Tibial nerve (tissue), 4 donors: ENCODE results near the gene CEP126. TPM values are rescaled to one million over a fixed set of nuclear protein-coding genes. Genes with fewer than 3 reads are reported as not detected.
A peak's percentile ranks its signal among the peaks of the same experiment; 100 is the strongest.
"Not testable (repeated sequence)": the region's sequence is repeated elsewhere in the genome, so short reads cannot be mapped to it uniquely, and the experiment has no call there.

Source experiments
- DNase-seq, 2 donors: peaks; one replicate each; pipeline ENCODE4 v3.0.0-alpha.2; 2019; ENCODE audit warnings: low spot score in 2 of 2
- H3K27ac ChIP-seq, 4 donors: fragments of 200-600 bp; sonication (generic) in 3 of 4; one replicate each; pipeline ENCODE4 v1.5.1; 2017 to 2019; ENCODE audit warnings: mild to moderate bottlenecking in 1 of 4
- H3K27me3 ChIP-seq, 2 donors: fragments of 200-600 bp; sonication (generic) in 1 of 2; one replicate each; pipeline versions ENCODE4 v1.5.1 to v1.6.0; 2017 to 2019
- H3K36me3 ChIP-seq, 3 donors: fragments of 200-600 bp; sonication (generic); one replicate each; pipeline ENCODE4 v1.5.1; 2018 to 2019
- H3K4me1 ChIP-seq, 4 donors: fragments of 200-600 bp; sonication (generic) in 3 of 4; one replicate each; pipeline ENCODE4 v1.5.1; 2017 to 2019
- H3K4me3 ChIP-seq, 4 donors: fragments of 200-600 bp; sonication (generic) in 3 of 4; one replicate each; pipeline ENCODE4 v1.5.1; 2017 to 2019; ENCODE audit warnings: mild to moderate bottlenecking in 1 of 4, moderate library complexity in 1 of 4
- H3K9me3 ChIP-seq, 4 donors: fragments of 200-600 bp; sonication (generic) in 3 of 4; one replicate each; pipeline ENCODE4 v1.5.1; 2017 to 2019
- EP300 ChIP-seq, 2 donors: sonication (generic); formaldehyde crosslinking; IDR thresholded peaks; one replicate each; pipeline ENCODE4 v1.6.1; 2017; ENCODE audit warnings: antibody characterized with exemption in 2 of 2, mild to moderate bottlenecking in 1 of 2
- POLR2A ChIP-seq, 2 donors: fragments of 450-650 bp; IDR thresholded peaks; one replicate each; pipeline ENCODE4 v1.6.1; 2017; ENCODE audit warnings: antibody characterized with exemption in 2 of 2, mild to moderate bottlenecking in 2 of 2, moderate library complexity in 2 of 2
- WGBS, 2 donors: methylation state at CpG; one replicate each; pipeline ENCODE4 v1.1.5; 2018; 5-methylcytosine and 5-hydroxymethylcytosine counted together
- total RNA-seq, 4 donors: library from RNA; depleted of rRNA; stranded (reverse); fragments of >200 nt; gene quantifications; one replicate each; pipeline ENCODE4 v1.1.0, GENCODE V29; 2016
- TF ChIP-seq, protein P1 (sequence below), 5 experiments: fragments of 200-600 bp in 3 of 5; fragments of 450-650 bp in 2 of 5; sonication (generic) in 3 of 5; IDR thresholded peaks; one replicate each; pipeline ENCODE4 v1.5.1; 2016 to 2019; ENCODE audit warnings: antibody characterized with exemption in 5 of 5, mild to moderate bottlenecking in 3 of 5, moderate library complexity in 2 of 5

CEP126 gene
- total RNA-seq, 4 donors from 2014 or later, result 6.6 to 10.7 (median 8.3) TPM

- no peak overlapping the region for H3K27ac ChIP-seq
- H3K4me1 ChIP-seq, result peaks cover 0 to 9% (median 0%) of the 10 kb centered on the region in 4 donors
- DNase-seq, result no peak
- 80 to 81% methylated on average over 4 of the region's 4 CpGs for WGBS, 2 donors
- peaks cover 0 to 20% (median 0%) of the 10 kb centered on the region in 3 donors for H3K36me3 ChIP-seq
- no peak overlapping the region for H3K4me3 ChIP-seq
- no peaks in the 10 kb centered on the region for H3K9me3 ChIP-seq
- TF ChIP-seq, protein P1, sequence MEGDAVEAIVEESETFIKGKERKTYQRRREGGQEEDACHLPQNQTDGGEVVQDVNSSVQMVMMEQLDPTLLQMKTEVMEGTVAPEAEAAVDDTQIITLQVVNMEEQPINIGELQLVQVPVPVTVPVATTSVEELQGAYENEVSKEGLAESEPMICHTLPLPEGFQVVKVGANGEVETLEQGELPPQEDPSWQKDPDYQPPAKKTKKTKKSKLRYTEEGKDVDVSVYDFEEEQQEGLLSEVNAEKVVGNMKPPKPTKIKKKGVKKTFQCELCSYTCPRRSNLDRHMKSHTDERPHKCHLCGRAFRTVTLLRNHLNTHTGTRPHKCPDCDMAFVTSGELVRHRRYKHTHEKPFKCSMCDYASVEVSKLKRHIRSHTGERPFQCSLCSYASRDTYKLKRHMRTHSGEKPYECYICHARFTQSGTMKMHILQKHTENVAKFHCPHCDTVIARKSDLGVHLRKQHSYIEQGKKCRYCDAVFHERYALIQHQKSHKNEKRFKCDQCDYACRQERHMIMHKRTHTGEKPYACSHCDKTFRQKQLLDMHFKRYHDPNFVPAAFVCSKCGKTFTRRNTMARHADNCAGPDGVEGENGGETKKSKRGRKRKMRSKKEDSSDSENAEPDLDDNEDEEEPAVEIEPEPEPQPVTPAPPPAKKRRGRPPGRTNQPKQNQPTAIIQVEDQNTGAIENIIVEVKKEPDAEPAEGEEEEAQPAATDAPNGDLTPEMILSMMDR (IDR thresholded peaks at IDR 0.05), result no peak
- TF ChIP-seq POLR2A (IDR thresholded peaks at IDR 0.05), result no peak
- TF ChIP-seq EP300 (IDR thresholded peaks at IDR 0.05), result no peak
- no peaks in the 10 kb centered on the region for H3K27me3 ChIP-seq
These were observed 30.6 kb downstream of the CEP126 start for GRCh38 chr11:101945448-101945847.

DNA sequence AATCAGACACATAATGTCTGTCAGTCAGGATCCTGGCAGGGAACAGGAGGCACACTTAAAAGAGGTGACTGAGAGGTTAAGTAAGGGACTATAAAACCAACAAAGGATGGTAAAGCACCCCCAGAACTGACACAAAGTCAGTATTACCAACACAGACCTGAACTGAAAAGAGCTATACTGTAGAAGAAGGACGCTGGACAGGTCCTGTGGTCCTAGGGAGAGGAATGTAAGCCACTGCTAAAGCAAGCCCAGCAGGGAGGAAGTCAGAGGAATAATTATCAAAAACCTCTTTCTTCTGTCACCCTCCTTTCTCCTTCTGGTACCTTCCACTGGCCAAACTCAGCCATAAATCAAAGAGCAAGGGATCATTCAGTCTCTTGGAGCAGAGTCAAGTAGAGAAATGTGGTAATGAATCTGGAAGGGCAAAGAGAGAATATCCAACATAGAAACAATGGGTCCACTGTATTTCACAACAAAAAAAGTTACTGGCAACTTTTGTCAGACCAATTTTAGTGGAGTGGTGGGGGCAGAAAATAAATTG, 34.9 kb downstream of the CEP126 start:
- H3K27ac ChIP-seq, result peak overlapping the region in 1 of 4 donors; percentile 8
- TF ChIP-seq, protein P1 (IDR thresholded peaks at IDR 0.05), result no peak
- TF ChIP-seq POLR2A (IDR thresholded peaks at IDR 0.05), result no peak
- no peak for TF ChIP-seq EP300 (IDR thresholded peaks at IDR 0.05)
- peaks cover 0 to 29% (median 0%) of the 10 kb centered on the region in 3 donors for H3K36me3 ChIP-seq
- 20 to 26% methylated on average over 1 of the region's 1 CpG for WGBS, 2 donors
- H3K4me3 ChIP-seq, result no peak overlapping the region
- H3K4me1 ChIP-seq, result peaks cover 0 to 9% (median 0%) of the 10 kb centered on the region in 4 donors
- no peaks in the 10 kb centered on the region for H3K27me3 ChIP-seq
- no peak for DNase-seq
- H3K9me3 ChIP-seq, result no peaks in the 10 kb centered on the region

- H3K36me3 ChIP-seq, result peaks cover 0 to 55% (median 0%) of the 10 kb centered on the region in 3 donors
- no peak overlapping the region for H3K27ac ChIP-seq
- TF ChIP-seq EP300 (IDR thresholded peaks at IDR 0.05) (no peak), POLR2A (IDR thresholded peaks at IDR 0.05) (no peak)
- TF ChIP-seq, protein P1 (IDR thresholded peaks at IDR 0.05), result no peak
- DNase-seq, result no peak
- WGBS, 2 donors, result 87 to 91% methylated on average over 3 of the region's 3 CpGs
- H3K4me3 ChIP-seq, result no peak overlapping the region
- no peaks in the 10 kb centered on the region for H3K9me3 ChIP-seq
- no peaks in the 10 kb centered on the region for H3K4me1 ChIP-seq
- H3K27me3 ChIP-seq, result no peaks in the 10 kb centered on the region
These were observed 40.5 kb downstream of the CEP126 start for GRCh38 chr11:101955278-101955677.

DNA sequence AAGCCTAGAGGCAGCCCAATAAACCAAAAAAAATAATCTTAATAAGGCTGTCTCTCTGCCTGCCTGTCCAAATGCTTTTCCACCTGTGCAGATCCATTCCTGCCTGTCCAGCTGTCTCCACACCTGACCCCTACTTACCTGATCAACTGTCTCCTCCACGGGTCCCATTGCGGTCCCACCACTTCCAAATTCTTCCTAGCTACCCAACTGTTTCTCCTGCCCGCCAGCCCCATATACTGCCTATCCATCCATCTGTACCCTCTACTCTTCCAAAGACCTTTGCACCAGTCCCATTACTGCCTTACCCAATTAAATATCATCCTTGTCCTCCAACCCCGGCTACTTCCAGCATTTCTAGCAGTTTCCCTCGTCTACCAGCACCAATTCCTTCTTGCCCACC, 40.9 kb downstream of the CEP126 start:
- H3K4me1 ChIP-seq, result no peaks in the 10 kb centered on the region
- no peak for DNase-seq
- no peaks in the 10 kb centered on the region for H3K27me3 ChIP-seq
- H3K9me3 ChIP-seq, result no peaks in the 10 kb centered on the region
- no peak overlapping the region for H3K27ac ChIP-seq
- WGBS, 2 donors, result 91 to 95% methylated on average over 5 of the region's 5 CpGs
- no peak overlapping the region for H3K4me3 ChIP-seq
- TF ChIP-seq POLR2A (IDR thresholded peaks at IDR 0.05) (no peak), EP300 (IDR thresholded peaks at IDR 0.05) (no peak)
- TF ChIP-seq, protein P1 (IDR thresholded peaks at IDR 0.05), result no peak
- H3K36me3 ChIP-seq, result peaks cover 0 to 55% (median 0%) of the 10 kb centered on the region in 3 donors

GRCh38 chr11:101960231-101960630, 45.4 kb downstream of the CEP126 start:
- H3K36me3 ChIP-seq, result peaks cover 0 to 59% (median 0%) of the 10 kb centered on the region in 3 donors
- no peak for DNase-seq
- H3K4me1 ChIP-seq, result no peaks in the 10 kb centered on the region
- no peaks in the 10 kb centered on the region for H3K9me3 ChIP-seq
- no peak overlapping the region for H3K4me3 ChIP-seq
- no peak overlapping the region for H3K27ac ChIP-seq
- TF ChIP-seq, protein P1 (IDR thresholded peaks at IDR 0.05), result no peak
- no peak for TF ChIP-seq EP300 (IDR thresholded peaks at IDR 0.05)
- no peak for TF ChIP-seq POLR2A (IDR thresholded peaks at IDR 0.05)
- WGBS, 2 donors, result 86 to 93% methylated on average over 1 of the region's 1 CpG
- H3K27me3 ChIP-seq, result no peaks in the 10 kb centered on the region

DNA sequence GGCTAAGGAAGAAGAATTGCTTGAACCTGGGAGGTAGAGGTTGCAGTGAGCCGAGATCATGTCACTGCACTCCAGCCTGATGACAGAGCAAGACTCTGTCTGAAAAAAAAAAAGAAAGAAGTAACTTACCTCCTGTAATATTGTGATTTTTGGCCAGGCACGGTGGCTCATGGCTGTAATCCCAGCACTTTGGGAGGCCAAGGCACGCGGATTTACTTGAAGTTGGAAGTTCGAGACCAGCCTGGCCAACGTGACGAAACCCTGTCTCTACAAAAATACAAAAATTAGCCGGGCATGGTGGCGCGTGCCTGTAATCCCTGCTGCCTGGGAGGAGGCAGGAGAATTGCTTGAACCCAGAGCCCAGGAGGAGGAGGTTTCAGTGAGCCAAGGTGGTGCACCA, 49.4 kb downstream of the CEP126 start:
- DNase-seq, H3K27ac ChIP-seq, H3K4me3 ChIP-seq, H3K4me1 ChIP-seq, H3K9me3 ChIP-seq, H3K27me3 ChIP-seq: not testable (repeated sequence)
- H3K36me3 ChIP-seq, result peaks cover 0 to 21% (median 0%) of the 10 kb centered on the region in 3 donors
- 95 to 98% methylated on average over 10 of the region's 10 CpGs for WGBS, 2 donors
